HTERT RPE-1 (cell line): ENCODE data around the gene CLDN19.
"Not testable (repeated sequence)": the region's sequence is repeated elsewhere in the genome, so short reads cannot be mapped to it uniquely, and the experiment has no call there.

ENCODE experiments used
- in situ Hi-C: fragments of 300-500 bp; cut with MboI; formaldehyde crosslinking; loops from 4 replicates; pipeline ENCODE4 v1.14.3; 2020; ENCODE audit warnings: low sequenced_read_pairs

Gene CLDN19

DNA sequence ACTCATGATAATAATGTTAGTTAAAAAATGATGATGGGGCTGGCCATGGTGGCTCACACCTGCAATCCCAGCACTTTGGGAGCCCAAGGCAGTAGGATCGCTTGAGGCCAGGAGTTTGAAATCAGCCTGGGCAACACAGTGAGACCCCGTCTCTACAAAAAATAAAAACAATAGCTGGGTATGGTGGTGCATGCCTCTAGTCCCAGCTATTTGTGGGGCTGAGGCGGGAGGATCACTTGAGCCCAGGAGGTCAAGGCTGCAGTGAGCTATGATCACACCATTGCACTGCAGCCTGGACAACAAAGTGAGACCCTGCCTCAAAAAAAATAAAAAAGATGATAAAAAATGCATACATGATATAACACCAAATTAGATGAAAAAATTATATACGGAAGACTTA lies 21.5 kb upstream of the CLDN19 start:
- in situ Hi-C loops, result no loop called here

GRCh38 chr1:42759114-42759513 lies 19.1 kb upstream of the CLDN19 start:
- in situ Hi-C loops, result no loop called here

DNA sequence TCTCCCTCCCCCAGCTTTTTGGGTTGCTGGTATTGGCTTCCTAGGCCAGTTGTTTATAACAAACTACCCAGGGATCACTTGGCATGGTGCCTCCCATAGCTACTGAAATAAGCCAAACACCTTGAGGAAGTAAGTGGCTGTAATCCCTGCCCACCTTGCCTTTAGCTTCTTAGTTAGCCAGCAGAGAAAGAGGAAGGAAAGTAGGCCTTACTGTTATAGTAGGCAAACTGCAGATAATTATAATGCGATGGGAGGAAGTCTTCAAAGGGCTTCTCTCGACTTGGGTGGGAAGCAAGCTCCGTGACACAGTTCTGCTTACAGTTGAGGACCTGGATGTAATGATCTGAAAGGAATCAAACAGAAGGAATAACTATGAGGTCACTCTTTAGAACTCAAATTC lies 18.6 kb upstream of the CLDN19 start:
- in situ Hi-C loops, result no loop called here

GRCh38 chr1:42757892-42758275 lies 17.8 kb upstream of the CLDN19 start:
- in situ Hi-C loops, result no loop called here

DNA sequence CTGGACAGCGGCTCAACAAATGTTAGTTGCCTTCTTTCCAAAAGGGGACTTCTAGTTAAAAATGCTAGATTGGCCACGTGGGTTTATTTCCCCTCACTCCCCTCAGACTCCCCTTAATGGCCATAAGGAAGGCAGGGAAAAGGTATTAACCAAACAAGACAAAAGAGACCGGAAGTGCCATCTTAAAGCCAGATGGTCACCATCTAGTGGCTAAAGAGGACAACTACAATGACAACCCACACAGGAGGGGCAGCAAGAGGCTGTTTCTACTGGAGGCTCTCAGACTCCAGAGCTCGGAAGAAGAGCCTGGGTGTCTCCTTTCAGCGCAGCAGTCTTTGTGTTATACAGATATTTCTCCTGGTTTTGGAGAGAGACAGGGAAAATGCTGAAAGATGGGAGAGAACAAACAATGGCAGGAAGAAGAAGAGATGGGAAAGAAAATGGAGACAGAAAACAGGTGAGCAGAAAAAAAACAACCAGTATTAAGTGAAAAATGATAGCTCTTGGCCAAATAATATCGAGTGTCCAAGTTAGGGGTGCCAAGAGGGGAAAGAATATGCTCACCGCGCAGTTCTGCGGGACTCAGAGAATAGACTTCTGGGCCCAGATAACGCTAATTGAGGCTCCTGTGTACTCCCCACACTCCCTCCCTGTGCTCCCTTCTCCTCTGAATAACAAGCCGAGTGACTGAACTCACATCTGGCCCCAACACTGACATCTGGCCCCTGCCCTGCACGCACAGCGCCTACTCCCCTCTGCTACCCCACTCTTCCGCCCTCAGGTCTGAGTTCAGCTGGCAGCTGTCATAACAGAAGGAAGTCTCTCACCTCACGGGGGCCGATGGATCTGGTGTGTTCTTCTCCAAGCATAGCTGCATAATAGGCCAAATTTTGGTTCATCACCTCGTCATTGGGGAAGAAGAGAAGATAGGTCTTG lies 17.2 kb upstream of the CLDN19 start:
- in situ Hi-C loops, result no loop called here

DNA sequence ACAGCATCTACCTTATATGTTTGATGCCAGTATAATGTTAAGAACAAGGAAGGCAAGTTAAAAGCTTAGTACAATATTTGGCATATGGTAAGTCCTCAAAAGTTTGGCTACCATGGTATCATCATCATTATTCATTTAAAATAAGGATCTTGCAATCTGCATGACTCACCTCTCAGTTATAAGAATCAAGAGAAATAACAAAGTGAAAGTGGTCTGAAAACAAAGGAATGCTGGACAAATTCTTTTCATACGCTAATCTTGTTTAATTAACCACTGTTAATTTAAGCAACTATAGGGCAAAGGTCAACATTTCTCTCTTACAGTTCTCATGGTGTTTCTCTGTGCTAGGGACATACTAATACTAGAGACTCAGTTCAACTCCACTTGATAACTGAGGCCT lies 13.0 kb upstream of the CLDN19 start:
- in situ Hi-C loops, result no loop called here

- in situ Hi-C loops, result no loop called here
Measured at GRCh38 chr1:42752284-42752683, 12.2 kb upstream of the CLDN19 start.

GRCh38 chr1:42751511-42752070 lies 11.6 kb upstream of the CLDN19 start:
- in situ Hi-C loops, result not testable (repeated sequence)

- in situ Hi-C loops, result no loop called here
Measured at GRCh38 chr1:42750041-42750440, 10.0 kb upstream of the CLDN19 start.

GRCh38 chr1:42748461-42749410 lies 8.7 kb upstream of the CLDN19 start:
- in situ Hi-C loops, result no loop called here

GRCh38 chr1:42748021-42748420 lies 8.0 kb upstream of the CLDN19 start:
- in situ Hi-C loops, result no loop called here

- in situ Hi-C loops, result no loop called here
Measured at GRCh38 chr1:42747125-42747524, 7.1 kb upstream of the CLDN19 start.

DNA sequence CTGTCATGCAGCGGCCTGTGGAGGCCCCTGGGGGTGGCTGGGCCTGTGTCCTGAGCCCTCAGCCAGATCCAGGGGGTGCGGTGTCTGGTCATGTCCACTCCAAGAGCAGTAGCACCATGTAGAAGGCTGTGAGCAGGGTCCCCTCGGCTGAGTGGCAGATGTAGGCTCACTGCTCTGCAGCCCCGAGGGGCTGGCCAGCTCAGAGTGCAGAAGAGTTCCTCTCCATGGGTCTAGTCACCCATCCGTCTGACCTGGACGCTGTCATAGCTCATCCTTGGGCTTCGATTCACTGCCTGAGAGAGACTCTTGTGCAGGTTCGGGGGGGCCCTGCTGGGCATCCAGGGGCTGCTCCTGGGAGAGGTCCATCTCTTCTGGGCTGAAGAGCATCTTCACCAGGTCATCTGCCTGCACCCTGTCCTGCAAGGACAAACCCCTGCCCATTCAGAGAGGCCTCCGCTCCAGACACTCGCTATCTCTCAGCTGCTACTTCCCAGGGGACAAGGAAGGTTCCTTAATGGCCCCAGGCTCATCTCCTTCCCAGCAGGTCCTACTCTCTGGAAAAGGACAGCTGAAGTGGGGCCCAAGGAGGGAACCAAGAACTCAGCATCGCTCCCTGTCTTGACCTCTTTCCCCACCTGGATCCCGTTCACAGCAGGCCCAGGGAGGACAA lies 6.5 kb upstream of the CLDN19 start:
- in situ Hi-C loops, result no loop called here

GRCh38 chr1:42745851-42746250 lies 5.8 kb upstream of the CLDN19 start:
- in situ Hi-C loops, result no loop called here

DNA sequence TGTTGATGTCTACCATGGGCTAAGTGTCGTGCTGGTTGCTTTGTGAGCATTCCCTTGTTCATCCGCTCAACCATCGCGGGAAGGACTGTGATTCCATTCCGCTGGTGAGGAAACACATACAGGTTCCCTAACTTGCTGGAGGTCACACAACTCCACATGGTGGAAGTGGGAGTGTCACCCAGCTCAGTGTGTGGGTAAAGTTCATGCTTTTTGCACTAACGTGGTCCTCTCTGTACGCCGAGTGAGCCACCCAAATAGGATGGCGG lies 4.0 kb upstream of the CLDN19 start:
- in situ Hi-C loops, result no loop called here

- in situ Hi-C loops, result no loop called here
Measured at GRCh38 chr1:42743317-42744147, 3.5 kb upstream of the CLDN19 start.

- in situ Hi-C loops, result no loop called here
Measured at GRCh38 chr1:42742617-42743316, 2.7 kb upstream of the CLDN19 start.

DNA sequence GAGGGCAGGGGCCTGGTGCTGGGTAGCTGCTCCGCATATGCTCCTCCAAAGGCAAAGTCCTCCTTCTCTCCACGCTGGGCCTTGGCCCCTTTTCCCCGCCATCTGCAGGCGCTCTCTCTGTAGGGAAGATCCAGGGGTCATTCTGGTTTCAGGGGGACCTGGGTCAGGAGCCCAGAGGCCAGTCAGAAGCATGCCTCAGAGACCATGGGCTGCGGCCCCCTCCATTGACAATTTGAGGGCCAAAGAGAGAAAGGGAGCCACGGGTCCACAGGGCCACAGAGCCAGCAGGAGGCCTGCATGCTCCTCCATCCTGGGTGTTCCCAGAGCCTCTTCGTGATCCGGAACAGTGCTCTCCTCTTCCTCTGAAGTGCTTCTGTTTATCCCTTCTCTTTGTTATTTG lies 2.1 kb upstream of the CLDN19 start:
- in situ Hi-C loops, result no loop called here

DNA sequence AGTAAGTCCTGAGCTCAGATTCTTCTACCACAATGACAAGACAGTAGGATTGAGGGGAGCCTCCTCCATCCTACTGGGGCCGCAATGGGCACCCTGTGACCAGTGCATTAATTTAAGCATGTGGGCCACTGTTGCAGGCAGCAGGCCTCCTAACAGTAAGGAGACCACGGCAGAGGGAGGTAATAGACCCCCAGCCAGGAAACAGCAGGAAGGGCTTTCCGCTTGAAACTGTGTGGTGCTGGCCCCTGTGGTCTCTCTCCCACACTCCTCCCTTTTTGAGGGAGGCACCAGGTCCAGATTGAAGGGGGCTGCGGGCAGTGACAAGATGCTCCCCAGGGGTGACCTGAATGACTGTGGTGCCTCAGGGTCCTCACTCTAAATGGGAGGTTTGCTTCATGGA lies 1.7 kb upstream of the CLDN19 start:
- in situ Hi-C loops, result no loop called here
